OCI-LY1 (cell line): ENCODE data around the gene MAPK11.

Source experiments
- H2AFZ ChIP-seq: fragments of 200-600 bp; sonication (generic), shearing (Covaris generic); 2 replicates; pipeline ENCODE4 v1.6.0; 2014; ENCODE audit warnings: antibody characterized with exemption, mild to moderate bottlenecking, low read length
- H3F3A ChIP-seq: fragments of 200-600 bp; sonication (generic), shearing (Covaris generic); 2 replicates; pipeline ENCODE4 v1.6.0; 2014; ENCODE audit warnings: mild to moderate bottlenecking, antibody characterized with exemption, low read length, moderate library complexity; ENCODE audit not compliant: insufficient read depth
- H3K27ac ChIP-seq: fragments of 200-600 bp; sonication (generic); 2 replicates; pipeline ENCODE4 v1.5.1; 2014; ENCODE audit warnings: low read length, mixed run types, mild to moderate bottlenecking, low read depth; ENCODE audit not compliant: poor library complexity, severe bottlenecking
- H3K27me3 ChIP-seq: fragments of 200-600 bp; sonication (generic); 2 replicates; pipeline ENCODE4 v1.6.0; 2014; ENCODE audit warnings: antibody characterized with exemption, mild to moderate bottlenecking, low read length, moderate library complexity; ENCODE audit not compliant: insufficient read depth
- H3K36me3 ChIP-seq: fragments of 200-600 bp; sonication (generic); 2 replicates; pipeline ENCODE4 v1.6.1; 2014; ENCODE audit warnings: mild to moderate bottlenecking, antibody characterized with exemption, low read length, moderate library complexity, mixed read lengths; ENCODE audit not compliant: insufficient read depth
- H3K4me1 ChIP-seq: fragments of 200-600 bp; sonication (generic); 2 replicates; pipeline ENCODE4 v1.5.1; 2014; ENCODE audit warnings: mild to moderate bottlenecking, low read length, moderate library complexity; ENCODE audit not compliant: insufficient read depth, severe bottlenecking
- H3K4me2 ChIP-seq: fragments of 200-600 bp; sonication (generic), shearing (Covaris generic); 2 replicates; pipeline ENCODE4 v1.6.1; 2014; ENCODE audit warnings: low read length
- H3K4me3 ChIP-seq: fragments of 200-600 bp; sonication (generic); 2 replicates; pipeline ENCODE4 v1.5.1; 2014; ENCODE audit warnings: low read length, low read depth, mild to moderate bottlenecking, mixed read lengths; ENCODE audit not compliant: poor library complexity, severe bottlenecking
- H3K79me2 ChIP-seq: fragments of 200-600 bp; shearing (Covaris generic); 2 replicates; pipeline ENCODE4 v1.6.1; 2016; ENCODE audit warnings: mixed run types, low read length, mixed read lengths; ENCODE audit not compliant: insufficient read depth
- H3K9ac ChIP-seq: fragments of 200-600 bp; sonication (generic), shearing (Covaris generic); 2 replicates; pipeline ENCODE4 v1.6.1; 2014; ENCODE audit warnings: mild to moderate bottlenecking, low read length, mixed read lengths
- H3K9me2 ChIP-seq: fragments of 200-600 bp; sonication (generic), shearing (Covaris generic); 2 replicates; pipeline ENCODE4 v1.6.1; 2014; ENCODE audit warnings: low read depth, mild to moderate bottlenecking, low read length, mixed read lengths
- H3K9me3 ChIP-seq: fragments of 200-600 bp; shearing (Covaris generic); 2 replicates; pipeline ENCODE4 v1.6.1; 2014; ENCODE audit warnings: low read length, mixed read lengths
- H4K20me1 ChIP-seq: fragments of 200-600 bp; sonication (generic), shearing (Covaris generic); 2 replicates; pipeline ENCODE4 v1.6.0; 2016; ENCODE audit warnings: mild to moderate bottlenecking, low read length; ENCODE audit not compliant: insufficient read depth
- EZH2 ChIP-seq: fragments of 200-600 bp; sonication (generic), shearing (Covaris generic); IDR thresholded peaks from 2 replicates; pipeline ENCODE4 v1.8.0; 2017; ENCODE audit warnings: borderline replicate concordance, mixed run types, mild to moderate bottlenecking, antibody characterized with exemption, low read length, moderate library complexity, mixed read lengths
- TF ChIP-seq, protein P1 (sequence below): fragments of 200-600 bp; sonication (generic), shearing (Covaris generic); IDR thresholded peaks from 2 replicates; pipeline ENCODE4 v1.5.1; 2017; ENCODE audit warnings: mild to moderate bottlenecking, antibody characterized with exemption, low read length, moderate library complexity, mixed read lengths

Gene MAPK11

DNA sequence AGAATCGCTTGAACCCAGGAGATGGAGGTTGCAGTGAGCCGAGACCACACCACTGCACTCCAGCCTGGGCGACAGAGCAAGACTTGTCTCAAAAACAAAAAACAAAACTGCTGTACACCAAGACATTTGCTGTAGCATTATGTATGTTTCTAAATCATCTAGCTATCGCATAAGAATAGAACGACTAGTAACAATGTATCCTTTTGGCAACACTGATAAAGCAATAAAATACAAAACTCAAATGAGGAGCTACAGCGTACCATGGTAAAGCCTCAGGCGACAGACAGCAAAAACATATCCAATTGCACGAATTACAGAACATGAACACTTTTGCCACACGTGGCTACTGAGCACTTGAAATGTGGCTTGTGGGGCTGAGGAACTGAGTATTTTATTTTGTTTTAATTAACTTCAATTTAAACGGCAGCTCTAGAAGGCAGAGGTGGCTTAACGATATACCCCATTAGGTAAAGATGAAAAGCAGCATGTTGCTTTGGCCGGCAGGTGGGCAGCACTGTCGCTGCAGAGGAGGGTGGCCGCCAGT, 27.7 kb downstream of the MAPK11 start:
- Histone ChIP-seq H3K36me3 (peaks cover 30% of the 10 kb centered on the region; the same call in 1 of the 2 replicates), H2AFZ (no peak overlapping the region), H3K9me3 (no peaks in the 10 kb centered on the region), H3K79me2 (peaks cover 23% of the 10 kb centered on the region), H3K27ac (peak overlapping the region; percentile 65), H3K4me1 (peaks cover 31% of the 10 kb centered on the region), H3K9ac (peak overlapping the region; percentile 92), H3F3A (peaks cover 8% of the 10 kb centered on the region; the same call in 1 of the 2 replicates), H3K27me3 (no peaks in the 10 kb centered on the region), H3K4me3 (peak overlapping the region; percentile 95), H3K9me2 (no peaks in the 10 kb centered on the region), H4K20me1 (no peaks in the 10 kb centered on the region), H3K4me2 (peak overlapping the region; percentile 91)
- TF ChIP-seq, protein P1, sequence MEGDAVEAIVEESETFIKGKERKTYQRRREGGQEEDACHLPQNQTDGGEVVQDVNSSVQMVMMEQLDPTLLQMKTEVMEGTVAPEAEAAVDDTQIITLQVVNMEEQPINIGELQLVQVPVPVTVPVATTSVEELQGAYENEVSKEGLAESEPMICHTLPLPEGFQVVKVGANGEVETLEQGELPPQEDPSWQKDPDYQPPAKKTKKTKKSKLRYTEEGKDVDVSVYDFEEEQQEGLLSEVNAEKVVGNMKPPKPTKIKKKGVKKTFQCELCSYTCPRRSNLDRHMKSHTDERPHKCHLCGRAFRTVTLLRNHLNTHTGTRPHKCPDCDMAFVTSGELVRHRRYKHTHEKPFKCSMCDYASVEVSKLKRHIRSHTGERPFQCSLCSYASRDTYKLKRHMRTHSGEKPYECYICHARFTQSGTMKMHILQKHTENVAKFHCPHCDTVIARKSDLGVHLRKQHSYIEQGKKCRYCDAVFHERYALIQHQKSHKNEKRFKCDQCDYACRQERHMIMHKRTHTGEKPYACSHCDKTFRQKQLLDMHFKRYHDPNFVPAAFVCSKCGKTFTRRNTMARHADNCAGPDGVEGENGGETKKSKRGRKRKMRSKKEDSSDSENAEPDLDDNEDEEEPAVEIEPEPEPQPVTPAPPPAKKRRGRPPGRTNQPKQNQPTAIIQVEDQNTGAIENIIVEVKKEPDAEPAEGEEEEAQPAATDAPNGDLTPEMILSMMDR = no peak
- TF ChIP-seq EZH2 = no peak

- Histone ChIP-seq H3K9me3 (no peaks in the 10 kb centered on the region), H3K79me2 (peaks cover 22% of the 10 kb centered on the region), H3K4me2 (no peak overlapping the region), H4K20me1 (no peaks in the 10 kb centered on the region), H3F3A (0 out of 2 replicates have a peak, but pooled peaks cover 4% of the 10 kb centered on the region), H3K4me3 (no peak overlapping the region), H2AFZ (no peak overlapping the region), H3K9me2 (no peaks in the 10 kb centered on the region), H3K27ac (no peak overlapping the region), H3K36me3 (peaks cover 33% of the 10 kb centered on the region), H3K27me3 (no peaks in the 10 kb centered on the region), H3K9ac (no peak overlapping the region), H3K4me1 (peaks cover 19% of the 10 kb centered on the region)
- TF ChIP-seq, protein P1 = no peak
- no peak for TF ChIP-seq EZH2
Measured at GRCh38 chr22:50238755-50239154, 31.4 kb downstream of the MAPK11 start.

DNA sequence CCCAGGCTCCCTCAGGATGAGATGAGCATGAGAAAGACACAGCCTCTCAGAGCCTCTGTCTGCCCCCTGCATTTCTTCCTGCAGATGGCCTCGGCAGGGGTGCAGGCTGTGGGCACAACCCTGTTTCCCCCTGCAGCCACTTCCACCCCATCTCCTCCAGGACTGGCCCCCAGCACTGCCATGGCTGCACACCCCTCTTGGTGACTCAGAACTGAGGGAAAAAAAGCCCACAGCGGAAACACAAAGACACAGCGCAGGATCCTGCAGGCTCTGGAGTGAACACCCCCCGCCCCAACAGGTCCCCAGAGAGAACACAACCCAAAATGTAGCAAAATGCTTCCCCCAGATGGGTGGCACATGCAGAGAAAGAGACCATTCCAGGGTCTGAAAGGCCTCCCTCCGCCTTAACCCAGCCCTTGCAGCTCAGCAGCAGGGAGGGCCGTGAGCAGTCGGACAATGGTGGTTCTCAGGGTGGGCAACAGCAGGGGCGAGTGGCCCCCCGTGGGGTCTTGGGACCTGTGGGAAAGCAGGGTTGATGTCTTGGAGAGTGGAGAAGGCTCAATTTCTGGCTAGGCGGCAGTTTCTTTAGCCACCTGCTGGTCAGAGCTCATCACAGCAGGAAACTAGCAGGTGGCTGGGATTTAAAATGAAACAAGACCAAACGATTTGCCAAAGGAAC, 33.3 kb downstream of the MAPK11 start:
- no peak overlapping the region for H3K27ac ChIP-seq
- H3K4me3 ChIP-seq = no peak overlapping the region

More for the DNA sequence above, 33.3 kb downstream of the MAPK11 start:
- peaks cover 47% of the 10 kb centered on the region for H3K36me3 ChIP-seq
- H3K79me2 ChIP-seq = peaks cover 9% of the 10 kb centered on the region
- H4K20me1 ChIP-seq = no peaks in the 10 kb centered on the region
- H3K9me2 ChIP-seq = no peaks in the 10 kb centered on the region
- H3K4me1 ChIP-seq = peaks cover 18% of the 10 kb centered on the region
- no peaks in the 10 kb centered on the region for H3K9me3 ChIP-seq
- no peak overlapping the region for H3K9ac ChIP-seq
- TF ChIP-seq, protein P1 = peak; percentile 65
- no peak for TF ChIP-seq EZH2
- H3K27me3 ChIP-seq = no peaks in the 10 kb centered on the region
- no peak overlapping the region for H2AFZ ChIP-seq
- no peak overlapping the region for H3K4me2 ChIP-seq
- H3F3A ChIP-seq = no peaks in the 10 kb centered on the region
